GM10248 (cell line): ENCODE results near the gene AFAP1.

Source experiments
- CTCF ChIA-PET: fragments of 300-600 bp; sonication (Branson Sonifier 250); formaldehyde crosslinking; extraction: SDS; loops from one replicate; lab custom pipeline; 2021; ENCODE audit warnings: antibody characterized with exemption; lab: Yijun Ruan, JAX
- POLR2A ChIA-PET: fragments of 350-650 bp; sonication (Branson Sonifier 250); formaldehyde crosslinking; extraction: SDS; loops from one replicate; lab custom pipeline; 2020; ENCODE audit warnings: antibody characterized with exemption; lab: Yijun Ruan, JAX
- DNase-seq: peaks from one replicate; pipeline ENCODE4 v3.0.0; 2012; ENCODE audit errors: extremely low spot score
- CTCF ChIP-seq: IDR thresholded peaks from 2 replicates; pipeline ENCODE4 v1.5.1; 2012; ENCODE audit warnings: mild to moderate bottlenecking, low read depth; ENCODE audit errors: extremely low read depth, missing control alignments, control extremely low read depth

AFAP1 gene

GRCh38 chr4:7867701-7868435 is 71.8 kb downstream of the AFAP1 start:
- no peak for TF ChIP-seq CTCF
- POLR2A ChIA-PET, result no interaction called here
- CTCF ChIA-PET, result no interaction called here
- DNase-seq, result no peak

- no peak for DNase-seq
- TF ChIP-seq CTCF, result no peak
- POLR2A ChIA-PET, result no interaction called here
- CTCF ChIA-PET, result no interaction called here
Measured at GRCh38 chr4:7867191-7867590, 72.5 kb downstream of the AFAP1 start.

GRCh38 chr4:7865533-7865932 is 74.1 kb downstream of the AFAP1 start:
- CTCF ChIA-PET, result interaction anchor here (1.0 kb wide), 2 partner anchors 22 to 95 kb away, joined by 3 read pairs; no protein-coding TSS in a partner anchor

GRCh38 chr4:7864685-7865084 is 75.0 kb downstream of the AFAP1 start:
- CTCF ChIA-PET, result interaction anchor here (0.8 to 1.4 kb wide), 2 partner anchors 40 to 63 kb away, joined by 3 to 4 read pairs; no protein-coding TSS in a partner anchor
- DNase-seq, result no peak
- POLR2A ChIA-PET, result no interaction called here
- no peak for TF ChIP-seq CTCF

More at GRCh38 chr4:7865533-7865932, 74.1 kb downstream of the AFAP1 start:
- POLR2A ChIA-PET, result no interaction called here
- no peak for TF ChIP-seq CTCF
- no peak for DNase-seq

GRCh38 chr4:7863911-7864681 is 75.6 kb downstream of the AFAP1 start:
- DNase-seq, result peak; percentile 40
- ChIA-PET CTCF (interaction anchor here (0.8 to 1.4 kb wide), 2 partner anchors 41 to 62 kb away, joined by 3 to 4 read pairs; no protein-coding TSS in a partner anchor), POLR2A (no interaction called here)
- no peak for TF ChIP-seq CTCF

GRCh38 chr4:7862561-7863192 is 77.0 kb downstream of the AFAP1 start:
- no peak for DNase-seq
- POLR2A ChIA-PET, result no interaction called here
- no peak for TF ChIP-seq CTCF
- CTCF ChIA-PET, result no interaction called here
